Bronchial epithelial cell (primary cell): Measurements from ENCODE around the gene KRTAP5-2. TPM values are rescaled to one million over a fixed set of nuclear protein-coding genes. Genes with fewer than 3 reads are reported as not detected.

Experiments used
- DNase-seq: peaks from one replicate; pipeline ENCODE4 v3.0.0-alpha.2; 2010; ENCODE audit warnings: low read depth
- FAIRE-seq: peaks from 2 replicates; lab custom pipeline; 2011; peaks lifted over from hg19 to GRCh38; lab: Jason Lieb, UNC
- H3K27me3 ChIP-seq: 2 replicates; pipeline ENCODE4 v1.5.1; 2011; ENCODE audit warnings: low read length; ENCODE audit not compliant: control insufficient read depth, insufficient read depth
- H3K36me3 ChIP-seq: 2 replicates; pipeline ENCODE4 v1.5.1; 2011; ENCODE audit warnings: low read length; ENCODE audit not compliant: control insufficient read depth, insufficient read depth
- H3K4me3 ChIP-seq: 2 replicates; pipeline ENCODE4 v1.5.1; 2011; ENCODE audit warnings: mild to moderate bottlenecking, low read depth, low read length, control low read depth
- CTCF ChIP-seq: IDR thresholded peaks from 2 replicates; pipeline ENCODE4 v1.5.1; 2011; ENCODE audit warnings: mild to moderate bottlenecking, moderate library complexity, low read length, control low read depth, inconsistent platforms; ENCODE audit not compliant: insufficient read depth, severe bottlenecking
- total RNA-seq: library from RNA; depleted of rRNA; stranded (reverse); fragments of >200 nt; gene quantifications from 2 replicates; pipeline ENCODE4 v1.2.1, GENCODE V29; 2014

Gene KRTAP5-2
- total RNA-seq, 1 donor from 2014 or later = not detected

- H3K27me3 ChIP-seq = peaks cover 4% of the 10 kb centered on the region
- DNase-seq (no peak), FAIRE-seq (no peak)
- no peak for TF ChIP-seq CTCF
- no peak overlapping the region for H3K4me3 ChIP-seq
- H3K36me3 ChIP-seq = no peaks in the 10 kb centered on the region
Observed at GRCh38 chr11:1566381-1567051, 31.6 kb downstream of the KRTAP5-2 start.

DNA sequence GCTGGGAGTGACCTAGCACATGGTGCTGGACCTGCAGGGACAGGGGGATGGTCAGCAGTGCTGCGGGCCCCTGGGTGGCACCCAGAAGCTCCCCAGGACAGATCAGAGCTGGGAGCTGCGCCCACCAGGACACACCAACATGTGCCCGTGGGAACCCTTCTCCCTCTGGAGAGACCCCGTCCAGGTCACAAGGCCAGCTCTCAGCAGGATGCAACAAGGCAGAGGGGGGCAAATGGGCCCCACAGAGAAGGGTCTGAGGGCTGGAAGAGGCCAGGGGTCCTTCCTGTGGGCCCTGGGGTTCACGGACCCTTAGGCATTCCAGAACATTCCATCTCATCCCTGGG lies 32.2 kb downstream of the KRTAP5-2 start:
- TF ChIP-seq CTCF = no peak
- peaks cover 4% of the 10 kb centered on the region for H3K27me3 ChIP-seq
- DNase-seq = no peak
- no peak overlapping the region for H3K4me3 ChIP-seq
- FAIRE-seq = no peak
- H3K36me3 ChIP-seq = no peaks in the 10 kb centered on the region

GRCh38 chr11:1565173-1565903 lies 32.8 kb downstream of the KRTAP5-2 start:
- Histone ChIP-seq H3K4me3 (no peak overlapping the region), H3K27me3 (peaks cover 2% of the 10 kb centered on the region), H3K36me3 (no peaks in the 10 kb centered on the region)
- DNase-seq (no peak), FAIRE-seq (no peak)
- TF ChIP-seq CTCF = no peak

DNA sequence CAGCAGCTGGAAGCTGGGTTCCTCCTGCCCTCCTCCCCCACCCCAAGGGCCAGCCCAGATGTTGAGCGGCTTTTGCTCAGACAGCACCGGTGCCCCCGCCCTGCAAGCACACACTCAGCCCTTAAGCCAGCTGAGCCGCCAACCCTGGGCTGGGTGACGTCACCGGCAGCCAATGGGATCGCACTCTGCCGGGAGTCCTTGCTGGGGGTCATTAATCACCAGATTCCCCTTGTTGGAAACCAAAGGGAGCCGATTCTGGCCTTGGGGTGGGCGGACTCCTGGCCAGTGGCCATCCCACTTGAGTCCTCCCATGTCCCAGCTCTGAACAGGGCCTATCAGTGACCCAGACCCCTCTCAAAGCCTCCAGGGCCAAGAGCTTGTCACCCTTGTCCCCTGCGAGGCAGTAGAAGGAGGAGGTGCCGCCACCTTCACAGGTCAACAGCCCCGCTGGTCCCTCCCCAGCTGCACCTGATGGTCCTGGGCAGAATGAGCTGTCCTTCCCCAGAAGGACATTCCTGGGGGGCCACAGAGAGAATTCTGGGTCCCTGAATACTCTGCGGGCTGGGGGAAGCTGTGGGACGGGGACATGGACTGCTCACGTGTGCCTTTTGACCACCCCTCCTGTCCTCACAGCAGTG lies 33.4 kb downstream of the KRTAP5-2 start:
- TF ChIP-seq CTCF = no peak
- Histone ChIP-seq H3K36me3 (no peaks in the 10 kb centered on the region), H3K4me3 (no peak overlapping the region), H3K27me3 (peaks cover 2% of the 10 kb centered on the region)
- DNase-seq = peak; percentile 20
- FAIRE-seq = no peak

GRCh38 chr11:1563697-1564534 lies 34.2 kb downstream of the KRTAP5-2 start:
- H3K4me3 ChIP-seq = no peak overlapping the region
- no peak for FAIRE-seq
- peaks cover 2% of the 10 kb centered on the region for H3K27me3 ChIP-seq
- TF ChIP-seq CTCF = no peak
- no peak for DNase-seq
- H3K36me3 ChIP-seq = no peaks in the 10 kb centered on the region
